Activated naive CD4-positive, alpha-beta T cell treated with anti-CD3 and anti-CD28 coated beads, Interleukin-2, amount 10 ng/mL, durations not matched to agents 7 days and 5 days (primary cell): Measurements from ENCODE around the gene NCAPG2.
"Not testable (repeated sequence)": the region's sequence is repeated elsewhere in the genome, so short reads cannot be mapped to it uniquely, and the experiment has no call there.

Source experiments
- CTCF ChIA-PET: fragments of 350-600 bp; sonication (Branson Sonifier 250); formaldehyde crosslinking; loops from one replicate; lab custom pipeline; 2021; ENCODE audit warnings: antibody characterized with exemption; lab: Charles Lee
- DNase-seq: peaks from one replicate; pipeline ENCODE4 v3.0.0-alpha.2; 2020
- H3K27ac Mint-ChIP-seq: one replicate; pipeline ENCODE4 v1.8.0; 2021; ENCODE audit warnings: mild to moderate bottlenecking, moderate library complexity, mixed read lengths
- H3K27me3 Mint-ChIP-seq: one replicate; pipeline ENCODE4 v1.8.0; 2021; ENCODE audit warnings: mild to moderate bottlenecking, mixed read lengths
- H3K36me3 Mint-ChIP-seq: one replicate; pipeline ENCODE4 v1.8.0; 2021; ENCODE audit warnings: mixed read lengths
- H3K4me1 Mint-ChIP-seq: one replicate; pipeline ENCODE4 v1.8.0; 2021; ENCODE audit warnings: mixed read lengths
- H3K4me3 Mint-ChIP-seq: one replicate; pipeline ENCODE4 v1.8.0; 2021; ENCODE audit warnings: mild to moderate bottlenecking, moderate library complexity, mixed read lengths
- H3K9me3 Mint-ChIP-seq: one replicate; pipeline ENCODE4 v1.8.0; 2021; ENCODE audit warnings: mixed read lengths

NCAPG2 gene

DNA sequence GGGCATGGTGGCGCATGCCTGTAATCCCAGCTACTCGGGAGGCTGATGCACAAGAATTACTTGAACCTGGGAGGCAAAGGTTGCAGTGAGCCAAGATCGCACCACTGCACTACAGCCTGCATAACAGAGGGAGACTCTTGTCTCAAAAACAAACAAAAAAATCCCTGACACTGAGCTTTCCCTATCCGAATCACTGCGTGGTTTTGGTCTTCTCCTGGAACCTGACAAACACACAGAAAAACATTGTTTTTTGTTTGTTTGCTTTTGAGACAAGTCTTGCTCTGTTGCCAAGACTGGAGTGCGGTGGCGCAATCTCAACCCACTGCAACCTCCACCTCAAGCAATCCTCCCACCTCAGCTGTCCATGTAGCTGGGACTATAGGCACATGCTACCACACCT is 66.6 kb downstream of the NCAPG2 start:
- Mint-ChIP-seq H3K9me3 (no peaks in the 10 kb centered on the region), H3K27me3 (no peaks in the 10 kb centered on the region), H3K4me3 (no peak overlapping the region), H3K27ac (no peak overlapping the region), H3K4me1 (no peaks in the 10 kb centered on the region), H3K36me3 (peaks cover 62% of the 10 kb centered on the region)
- no peak for DNase-seq
- CTCF ChIA-PET = no interaction called here

- H3K27ac Mint-ChIP-seq = no peak overlapping the region
- H3K4me1 Mint-ChIP-seq = no peaks in the 10 kb centered on the region
- no peaks in the 10 kb centered on the region for H3K9me3 Mint-ChIP-seq
- H3K4me3 Mint-ChIP-seq = no peak overlapping the region
- peaks cover 59% of the 10 kb centered on the region for H3K36me3 Mint-ChIP-seq
- CTCF ChIA-PET = no interaction called here
- DNase-seq = no peak
- no peaks in the 10 kb centered on the region for H3K27me3 Mint-ChIP-seq
Observed at GRCh38 chr7:158633055-158633956, 71.3 kb downstream of the NCAPG2 start.

DNA sequence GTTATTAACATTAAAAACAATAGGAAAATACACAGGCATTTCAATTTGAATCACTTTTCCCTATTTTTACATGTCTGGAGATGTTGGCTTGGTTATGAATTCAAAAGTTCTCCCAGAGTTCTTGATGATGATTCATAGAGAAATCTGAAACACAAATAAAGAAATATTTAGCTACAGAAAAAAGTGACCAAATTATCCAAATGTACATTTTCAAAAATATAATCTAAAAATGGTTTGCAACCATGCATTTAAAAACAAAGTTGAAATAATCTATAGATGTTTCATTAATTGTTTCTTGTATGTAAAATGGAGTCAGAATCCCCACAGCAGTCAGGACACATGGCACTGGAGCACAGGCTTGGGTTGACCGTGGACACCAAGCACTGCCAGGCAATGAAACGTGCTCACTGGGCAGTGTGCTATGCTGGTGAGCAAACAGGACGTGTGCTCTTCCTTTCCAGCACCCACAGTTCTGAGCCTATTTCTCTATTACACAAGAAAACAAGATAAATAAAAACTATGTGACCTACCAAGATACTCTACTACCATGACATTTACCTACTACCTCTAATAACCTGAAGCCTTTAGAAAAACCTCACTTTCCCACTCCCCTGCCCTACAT is 72.9 kb downstream of the NCAPG2 start:
- DNase-seq = no peak
- H3K9me3 Mint-ChIP-seq = no peaks in the 10 kb centered on the region
- CTCF ChIA-PET = interaction anchor here (1.5 kb wide), 1 partner anchor 12 kb away, joined by 3 read pairs; no protein-coding TSS in a partner anchor
- peaks cover 55% of the 10 kb centered on the region for H3K36me3 Mint-ChIP-seq
- no peak overlapping the region for H3K27ac Mint-ChIP-seq
- no peak overlapping the region for H3K4me3 Mint-ChIP-seq
- no peaks in the 10 kb centered on the region for H3K4me1 Mint-ChIP-seq
- no peaks in the 10 kb centered on the region for H3K27me3 Mint-ChIP-seq

- H3K27ac Mint-ChIP-seq, H3K27me3 Mint-ChIP-seq, H3K9me3 Mint-ChIP-seq, DNase-seq, H3K4me3 Mint-ChIP-seq, H3K4me1 Mint-ChIP-seq, CTCF ChIA-PET: not testable (repeated sequence)
- peaks cover 64% of the 10 kb centered on the region for H3K36me3 Mint-ChIP-seq
Observed at GRCh38 chr7:158626289-158626688, 78.3 kb downstream of the NCAPG2 start.

GRCh38 chr7:158623241-158623640 is 81.4 kb downstream of the NCAPG2 start:
- H3K27ac Mint-ChIP-seq = no peak overlapping the region
- CTCF ChIA-PET = no interaction called here
- H3K27me3 Mint-ChIP-seq = no peaks in the 10 kb centered on the region
- DNase-seq = no peak
- H3K4me1 Mint-ChIP-seq = no peaks in the 10 kb centered on the region
- H3K4me3 Mint-ChIP-seq = no peak overlapping the region
- H3K36me3 Mint-ChIP-seq = peaks cover 53% of the 10 kb centered on the region
- no peaks in the 10 kb centered on the region for H3K9me3 Mint-ChIP-seq

- no peaks in the 10 kb centered on the region for H3K27me3 Mint-ChIP-seq
- H3K36me3 Mint-ChIP-seq = peaks cover 46% of the 10 kb centered on the region
- DNase-seq = no peak
- H3K4me3 Mint-ChIP-seq = no peak overlapping the region
- CTCF ChIA-PET = interaction anchor here (0.7 kb wide), 1 partner anchor 26 kb away, joined by 3 read pairs; no protein-coding TSS in a partner anchor
- H3K4me1 Mint-ChIP-seq = peaks cover 2% of the 10 kb centered on the region
- no peak overlapping the region for H3K27ac Mint-ChIP-seq
- H3K9me3 Mint-ChIP-seq = no peaks in the 10 kb centered on the region
Observed at GRCh38 chr7:158620839-158621441, 83.7 kb downstream of the NCAPG2 start.

DNA sequence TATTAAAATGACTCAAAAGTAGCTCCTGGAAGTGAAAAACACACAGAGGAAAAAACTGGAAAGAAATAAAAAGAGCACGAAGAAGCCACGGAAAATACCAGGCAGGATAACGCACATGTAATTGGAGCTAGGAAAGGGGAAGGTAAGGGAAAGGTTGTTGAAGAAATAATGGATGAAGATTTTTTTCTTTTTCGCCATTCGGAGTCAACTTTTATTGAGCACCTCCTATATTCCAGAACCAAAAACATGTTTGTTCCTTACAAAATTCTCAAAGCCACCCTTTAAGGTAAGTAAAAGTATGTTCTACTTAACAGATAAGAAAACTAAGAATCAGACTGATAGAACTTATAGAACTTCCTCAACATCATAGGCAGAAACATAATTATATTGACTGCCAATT is 84.2 kb downstream of the NCAPG2 start:
- peaks cover 42% of the 10 kb centered on the region for H3K36me3 Mint-ChIP-seq

DNA sequence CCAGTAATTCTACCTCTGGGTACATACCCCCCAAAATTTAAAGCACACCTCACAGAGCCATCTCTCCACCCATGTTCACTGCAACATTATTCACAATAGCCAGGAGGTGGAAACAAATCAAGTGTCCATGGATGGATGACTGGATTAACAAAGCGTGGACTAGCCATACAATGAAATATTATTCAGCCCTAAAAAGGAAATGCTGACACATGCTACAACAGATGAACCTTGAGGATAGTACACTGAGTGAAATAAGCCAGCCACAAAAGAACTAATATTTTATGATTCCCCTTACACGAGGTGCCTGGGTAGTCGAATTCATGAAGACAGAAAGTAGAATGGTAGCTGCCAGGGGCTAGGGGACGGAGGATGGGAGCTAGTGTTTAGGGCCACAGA is 85.9 kb downstream of the NCAPG2 start:
- peaks cover 2% of the 10 kb centered on the region for H3K4me1 Mint-ChIP-seq
- DNase-seq = no peak
- CTCF ChIA-PET = no interaction called here
- no peaks in the 10 kb centered on the region for H3K9me3 Mint-ChIP-seq
- no peak overlapping the region for H3K4me3 Mint-ChIP-seq
- H3K27me3 Mint-ChIP-seq = no peaks in the 10 kb centered on the region
- no peak overlapping the region for H3K27ac Mint-ChIP-seq
- peaks cover 32% of the 10 kb centered on the region for H3K36me3 Mint-ChIP-seq

More for the DNA sequence above, 84.2 kb downstream of the NCAPG2 start:
- Mint-ChIP-seq H3K4me3 (no peak overlapping the region), H3K27ac (no peak overlapping the region), H3K4me1 (peaks cover 2% of the 10 kb centered on the region), H3K27me3 (no peaks in the 10 kb centered on the region), H3K9me3 (no peaks in the 10 kb centered on the region)
- no peak for DNase-seq
- CTCF ChIA-PET = interaction anchor here (0.7 kb wide), 1 partner anchor 27 kb away, joined by 3 read pairs; no protein-coding TSS in a partner anchor

- Mint-ChIP-seq H3K27me3 (no peaks in the 10 kb centered on the region), H3K27ac (no peak overlapping the region), H3K36me3 (peaks cover 24% of the 10 kb centered on the region), H3K4me3 (no peak overlapping the region), H3K4me1 (peaks cover 2% of the 10 kb centered on the region), H3K9me3 (no peaks in the 10 kb centered on the region)
- CTCF ChIA-PET = no interaction called here
- DNase-seq = no peak
Observed at GRCh38 chr7:158617737-158618128, 86.9 kb downstream of the NCAPG2 start.

DNA sequence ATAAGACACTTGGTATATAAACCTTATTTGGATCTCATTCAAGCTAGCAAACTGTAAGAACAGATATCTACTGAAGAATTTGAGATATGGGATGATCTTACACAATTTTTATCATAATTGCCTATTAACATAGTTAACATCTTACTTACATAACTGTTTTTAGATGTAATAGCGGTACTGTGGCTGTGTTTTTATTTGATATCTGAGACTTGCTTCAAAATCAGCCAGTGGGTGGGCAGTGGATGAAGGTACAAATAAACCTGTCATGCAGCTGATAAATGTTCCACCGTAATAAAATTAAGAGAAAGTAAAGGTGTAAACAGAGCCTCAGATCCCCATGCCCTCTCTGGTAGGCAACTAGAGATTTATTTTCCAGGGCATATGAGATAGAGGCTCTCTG is 88.6 kb downstream of the NCAPG2 start:
- DNase-seq = no peak
- Mint-ChIP-seq H3K9me3 (no peaks in the 10 kb centered on the region), H3K4me3 (no peak overlapping the region), H3K27me3 (no peaks in the 10 kb centered on the region), H3K36me3 (peaks cover 26% of the 10 kb centered on the region), H3K27ac (no peak overlapping the region), H3K4me1 (peaks cover 11% of the 10 kb centered on the region)
- CTCF ChIA-PET = no interaction called here

- DNase-seq = no peak
- H3K9me3 Mint-ChIP-seq = no peaks in the 10 kb centered on the region
- CTCF ChIA-PET = no interaction called here
Observed at GRCh38 chr7:158614700-158615099, 89.9 kb downstream of the NCAPG2 start.

GRCh38 chr7:158613481-158613880 is 91.1 kb downstream of the NCAPG2 start:
- DNase-seq = no peak
- peaks cover 11% of the 10 kb centered on the region for H3K4me1 Mint-ChIP-seq
- CTCF ChIA-PET = interaction anchor here (0.6 kb wide), 1 partner anchor 113 kb away, joined by 3 read pairs; no protein-coding TSS in a partner anchor
- H3K4me3 Mint-ChIP-seq = no peak overlapping the region
- no peak overlapping the region for H3K27ac Mint-ChIP-seq
- H3K9me3 Mint-ChIP-seq = no peaks in the 10 kb centered on the region
- no peaks in the 10 kb centered on the region for H3K27me3 Mint-ChIP-seq
- peaks cover 31% of the 10 kb centered on the region for H3K36me3 Mint-ChIP-seq

More at GRCh38 chr7:158614700-158615099, 89.9 kb downstream of the NCAPG2 start:
- peaks cover 11% of the 10 kb centered on the region for H3K4me1 Mint-ChIP-seq
- H3K36me3 Mint-ChIP-seq = peaks cover 32% of the 10 kb centered on the region
- H3K27me3 Mint-ChIP-seq = no peaks in the 10 kb centered on the region
- H3K27ac Mint-ChIP-seq = no peak overlapping the region
- H3K4me3 Mint-ChIP-seq = no peak overlapping the region

GRCh38 chr7:158612546-158612945 is 92.1 kb downstream of the NCAPG2 start:
- peaks cover 34% of the 10 kb centered on the region for H3K36me3 Mint-ChIP-seq
- H3K4me1 Mint-ChIP-seq = peaks cover 9% of the 10 kb centered on the region
- CTCF ChIA-PET = no interaction called here
- H3K4me3 Mint-ChIP-seq = no peak overlapping the region
- H3K27ac Mint-ChIP-seq = no peak overlapping the region
- H3K9me3 Mint-ChIP-seq = no peaks in the 10 kb centered on the region
- no peaks in the 10 kb centered on the region for H3K27me3 Mint-ChIP-seq
- no peak for DNase-seq

- H3K36me3 Mint-ChIP-seq = peaks cover 36% of the 10 kb centered on the region
- H3K4me1 Mint-ChIP-seq = peaks cover 9% of the 10 kb centered on the region
- H3K27me3 Mint-ChIP-seq = no peaks in the 10 kb centered on the region
- DNase-seq = no peak
- no peaks in the 10 kb centered on the region for H3K9me3 Mint-ChIP-seq
- CTCF ChIA-PET = no interaction called here
- H3K27ac Mint-ChIP-seq = peak overlapping the region; percentile 76
- no peak overlapping the region for H3K4me3 Mint-ChIP-seq
Observed at GRCh38 chr7:158611541-158611940, 93.1 kb downstream of the NCAPG2 start.
